ENCODE data around the gene SLC26A11.
"Not testable (repeated sequence)": the region's sequence is repeated elsewhere in the genome, so short reads cannot be mapped to it uniquely, and the experiment has no call there.

The SLC26A11 gene

DNA sequence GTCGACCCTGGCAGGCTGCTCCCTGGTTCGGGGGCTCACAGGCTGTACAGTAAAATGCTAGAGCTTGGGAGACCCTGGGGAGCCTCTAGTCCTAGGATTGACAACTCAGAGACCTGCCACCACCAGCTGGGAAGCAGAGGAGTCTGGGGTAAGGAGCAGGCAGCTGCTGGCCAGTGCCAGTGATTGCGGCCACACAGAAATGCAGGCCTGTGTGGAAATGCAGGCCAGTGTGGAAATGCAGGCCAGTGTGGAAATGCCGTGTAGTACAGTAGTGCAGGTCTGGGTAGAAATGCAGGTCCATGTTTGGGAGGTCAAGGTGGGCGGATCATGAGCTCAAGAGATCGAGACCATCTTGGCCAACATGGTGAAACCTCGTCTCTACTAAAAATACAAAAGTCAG lies 23.6 kb upstream of the SLC26A11 start:
- DNase-seq (ENCODE audit: low spot score) = no peak

DNA sequence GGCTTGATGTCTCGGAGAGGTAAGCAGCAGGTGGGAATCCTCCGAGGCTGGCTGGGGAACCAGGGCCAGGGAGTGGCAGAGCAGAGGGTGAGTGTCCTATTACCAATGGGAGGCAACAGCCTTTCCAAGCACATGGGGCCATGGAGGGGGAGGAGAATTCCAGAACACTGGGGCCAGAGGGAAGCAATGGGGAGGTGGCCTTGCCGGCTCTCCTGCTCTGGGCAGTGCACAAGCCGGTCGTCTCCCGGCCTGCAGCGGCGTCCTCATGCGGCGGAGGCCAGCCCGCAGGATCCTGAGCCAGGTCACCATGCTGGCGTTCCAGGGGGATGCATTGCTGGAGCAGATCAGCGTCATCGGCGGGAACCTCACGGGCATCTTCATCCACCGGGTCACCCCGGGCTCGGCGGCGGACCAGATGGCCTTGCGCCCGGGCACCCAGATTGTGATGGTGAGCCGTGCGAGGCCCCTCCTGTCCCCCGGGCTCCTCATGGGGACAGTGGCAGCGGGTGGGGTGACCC lies 22.0 kb upstream of the SLC26A11 start:
- no peak for DNase-seq (ENCODE audit: low spot score)

DNA sequence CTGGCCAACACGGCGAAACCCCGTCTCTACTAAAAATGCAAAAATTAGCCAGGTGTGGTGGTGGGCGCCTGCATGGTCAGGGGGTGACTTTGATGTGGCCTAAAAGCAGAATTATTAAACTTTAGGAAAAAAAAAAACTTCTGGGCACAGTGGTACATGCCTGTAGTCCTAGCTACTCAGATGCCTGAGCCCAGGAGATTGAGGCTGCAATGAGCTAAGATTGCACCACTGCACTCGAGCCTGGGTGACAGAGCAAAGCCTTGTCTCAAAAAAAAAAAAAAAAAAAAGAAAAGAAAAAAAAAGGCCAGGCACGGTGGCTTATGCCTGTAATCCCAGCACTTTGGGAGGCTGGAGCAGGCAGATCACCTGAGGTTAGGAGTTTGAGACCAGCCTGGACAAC lies 20.9 kb upstream of the SLC26A11 start:
- DNase-seq (ENCODE audit: low spot score) = not testable (repeated sequence)

DNA sequence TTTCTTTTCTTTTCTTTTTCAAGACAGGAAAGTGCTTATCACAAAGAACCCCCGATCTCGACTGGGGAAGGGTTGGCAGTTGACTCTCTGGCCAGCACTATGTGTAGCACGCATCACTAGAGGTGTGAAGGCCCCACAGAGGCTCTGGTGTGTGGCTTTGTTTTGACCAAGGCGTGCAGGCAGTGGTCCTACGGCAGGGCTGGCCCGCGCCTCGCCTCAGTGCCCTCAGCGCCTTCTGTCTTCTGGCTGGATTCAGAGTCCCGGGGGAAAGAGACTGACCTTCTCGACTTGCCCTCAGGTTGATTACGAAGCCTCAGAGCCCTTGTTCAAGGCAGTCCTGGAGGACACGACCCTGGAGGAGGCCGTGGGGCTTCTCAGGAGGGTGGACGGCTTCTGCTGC lies 18.8 kb upstream of the SLC26A11 start:
- DNase-seq (ENCODE audit: low spot score) = no peak

DNA sequence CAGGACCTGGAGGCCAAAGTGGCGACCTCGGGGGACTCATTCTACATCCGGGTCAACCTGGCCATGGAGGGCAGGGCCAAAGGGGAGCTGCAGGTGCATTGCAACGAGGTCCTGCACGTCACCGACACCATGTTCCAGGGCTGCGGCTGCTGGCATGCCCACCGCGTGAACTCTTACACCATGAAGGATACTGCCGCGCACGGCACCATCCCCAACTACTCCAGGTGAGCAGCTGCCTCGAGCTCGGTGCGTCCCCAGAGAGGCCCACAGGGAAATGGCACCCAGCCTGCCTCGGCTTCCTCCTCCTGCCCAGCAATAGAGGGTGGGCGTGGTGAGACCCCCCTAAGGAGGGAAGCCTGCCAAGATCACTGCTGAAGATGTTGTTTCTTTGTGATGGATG lies 18.0 kb upstream of the SLC26A11 start:
- DNase-seq (ENCODE audit: low spot score) = no peak

DNA sequence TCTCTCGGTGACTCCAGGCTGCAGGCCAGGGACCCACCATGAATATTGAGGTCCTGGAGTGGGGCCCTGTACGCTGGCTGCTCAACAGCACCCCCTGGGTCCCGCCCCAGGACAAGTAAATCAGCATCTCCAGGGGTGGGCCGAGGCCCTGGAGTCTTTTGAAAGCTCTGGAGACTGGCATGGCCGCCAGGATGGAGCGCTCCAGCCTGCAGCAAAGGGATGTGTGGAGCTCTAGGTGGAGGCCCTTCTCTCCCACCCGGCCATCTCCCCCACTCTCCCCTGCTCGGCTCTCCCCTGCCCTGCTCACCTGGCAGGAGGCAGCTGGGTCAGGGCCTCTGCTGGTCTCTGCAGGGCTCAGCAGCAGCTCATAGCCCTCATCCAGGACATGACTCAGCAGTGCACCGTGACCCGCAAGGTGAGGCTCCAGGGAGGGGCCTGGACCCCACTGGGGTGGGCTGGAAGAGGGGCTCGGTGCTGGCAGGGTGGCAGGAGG lies 16.7 kb upstream of the SLC26A11 start:
- DNase-seq (ENCODE audit: low spot score) = no peak

DNA sequence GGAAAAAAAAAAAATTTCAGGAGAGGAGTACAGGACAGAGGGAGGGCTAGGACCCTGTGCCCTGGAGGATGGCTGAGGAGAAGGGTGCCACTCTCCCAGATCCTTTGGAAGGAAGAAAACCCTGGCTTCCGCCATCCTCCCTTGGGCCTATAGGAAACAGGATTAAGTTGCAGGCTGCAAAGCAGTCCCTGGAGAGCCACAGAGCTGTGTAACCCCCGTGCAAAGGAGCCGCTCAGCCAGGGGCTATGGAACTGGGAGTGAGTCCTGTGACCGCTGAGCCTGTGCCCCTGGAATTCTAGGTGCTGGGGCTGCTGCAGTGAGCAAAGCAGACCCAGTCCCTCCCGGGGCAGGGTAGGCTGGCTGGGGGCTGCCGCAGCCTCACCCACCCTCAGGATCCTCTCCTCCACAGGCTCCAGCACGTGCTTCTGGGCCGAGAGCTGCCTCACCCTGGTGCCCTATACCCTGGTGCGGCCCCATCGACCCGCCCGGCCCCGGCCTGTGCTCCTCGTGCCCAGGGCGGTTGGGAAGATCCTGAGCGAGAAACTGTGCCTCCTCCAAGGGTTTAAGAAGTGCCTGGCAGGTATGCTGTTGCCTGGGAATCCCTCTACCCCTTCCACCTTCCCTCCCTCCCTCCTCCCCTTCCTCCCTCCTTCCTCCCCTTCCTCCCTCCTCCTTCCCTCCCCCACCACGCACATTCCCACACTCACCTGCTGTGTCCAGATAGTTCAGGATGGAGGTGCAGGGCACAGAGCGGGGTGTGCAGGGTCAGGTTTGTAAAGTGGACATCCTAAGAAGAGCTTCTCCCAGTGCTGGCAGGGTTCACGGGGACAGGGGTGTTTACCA lies 15.4 kb upstream of the SLC26A11 start:
- no peak for DNase-seq (ENCODE audit: low spot score)

DNA sequence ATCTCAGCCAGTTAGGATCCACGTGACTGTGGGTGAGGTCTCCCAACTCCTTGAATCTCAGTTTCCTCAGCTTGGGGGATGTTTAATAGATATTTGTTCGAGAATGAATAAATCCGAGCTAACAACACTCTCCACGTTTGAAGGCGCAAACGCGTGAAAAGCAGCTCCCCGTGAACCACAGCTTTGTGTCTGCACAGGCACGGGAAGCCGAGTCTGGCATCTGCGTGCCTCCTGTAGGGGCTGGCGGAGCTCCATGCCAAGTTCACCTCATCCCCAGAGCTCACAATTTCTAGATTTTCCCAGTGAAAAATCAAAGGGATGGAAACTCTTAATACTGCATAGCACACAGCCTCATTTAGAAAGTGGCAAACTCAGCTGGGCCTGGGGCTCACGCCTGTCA lies 14.4 kb upstream of the SLC26A11 start:
- no peak for DNase-seq (ENCODE audit: low spot score)

DNA sequence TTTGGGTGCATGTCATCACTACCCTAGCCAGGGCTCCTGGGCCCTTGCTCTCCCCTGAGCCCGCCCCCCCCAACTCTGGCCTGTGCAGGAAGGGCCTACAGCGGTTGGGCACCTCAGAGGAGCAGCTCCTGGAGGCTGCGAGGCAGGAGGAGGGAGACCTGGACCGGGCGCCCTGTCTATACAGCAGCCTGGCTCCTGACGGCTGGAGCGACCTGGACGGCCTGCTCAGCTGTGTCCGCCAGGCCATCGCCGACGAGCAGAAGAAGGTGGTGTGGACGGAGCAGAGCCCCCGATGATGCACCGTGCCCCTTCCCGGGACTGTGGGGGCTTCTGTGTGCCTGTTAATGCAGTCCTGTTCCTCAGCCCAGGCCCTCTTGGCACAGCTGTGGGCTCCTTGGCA lies 12.2 kb upstream of the SLC26A11 start:
- no peak for DNase-seq (ENCODE audit: low spot score)

DNA sequence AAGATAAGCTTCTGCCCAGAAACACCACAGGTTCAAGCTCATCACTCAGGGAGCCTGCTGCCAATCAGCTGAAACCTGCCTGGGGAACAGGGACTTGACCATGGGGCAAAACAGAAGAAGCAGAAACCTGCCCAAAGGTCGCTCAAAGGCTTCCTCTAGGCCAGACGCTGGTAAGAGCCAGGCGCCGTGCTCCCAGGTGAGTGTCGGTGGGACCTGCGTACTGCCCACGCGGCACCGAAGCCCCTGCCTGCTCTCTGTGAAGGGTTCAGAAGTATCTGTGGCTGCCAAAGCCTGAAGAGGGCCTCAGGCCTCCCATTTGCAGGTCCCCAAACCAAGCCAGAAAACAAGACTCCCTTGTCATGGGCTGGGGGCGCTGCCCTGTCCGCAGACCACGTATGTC lies 10.5 kb upstream of the SLC26A11 start:
- DNase-seq (ENCODE audit: low spot score) = no peak

DNA sequence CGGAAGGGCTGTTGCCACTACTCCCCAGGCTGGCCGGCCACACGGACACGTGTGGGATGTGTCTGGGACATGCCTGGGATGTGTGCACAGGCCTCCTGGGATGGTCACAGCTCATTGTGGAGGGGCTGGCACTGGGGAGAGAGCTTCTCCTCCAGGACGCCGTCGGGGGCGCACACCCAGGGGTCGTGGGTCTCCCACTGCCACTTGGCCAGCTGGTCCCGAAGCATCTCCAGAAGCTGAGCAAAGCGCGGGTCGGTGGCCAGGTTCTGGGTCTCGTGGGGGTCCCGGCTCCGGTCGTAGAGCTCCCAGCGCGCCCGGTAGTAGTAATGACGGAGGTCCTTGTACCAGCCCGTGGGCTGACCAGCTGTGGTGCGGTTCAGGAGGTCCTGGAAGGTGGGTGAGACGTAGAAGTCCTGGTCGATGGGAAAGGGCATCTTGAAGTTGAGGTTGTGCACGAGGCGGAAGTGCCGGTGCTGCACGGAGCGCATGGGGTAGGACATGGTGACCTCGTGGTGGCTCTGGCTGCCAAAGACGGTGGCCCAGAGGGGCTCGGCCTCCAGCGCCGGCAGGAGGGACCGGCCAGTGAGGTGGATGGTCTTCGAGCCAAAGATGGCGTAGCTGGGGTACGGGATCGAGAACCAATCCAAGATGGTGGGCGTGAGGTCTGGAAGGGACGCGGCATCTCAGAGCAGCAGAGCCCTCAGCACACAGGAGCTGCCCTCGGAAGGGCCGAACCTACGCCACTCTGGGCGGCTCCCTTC lies 9.7 kb upstream of the SLC26A11 start:
- no peak for DNase-seq (ENCODE audit: low spot score)

DNA sequence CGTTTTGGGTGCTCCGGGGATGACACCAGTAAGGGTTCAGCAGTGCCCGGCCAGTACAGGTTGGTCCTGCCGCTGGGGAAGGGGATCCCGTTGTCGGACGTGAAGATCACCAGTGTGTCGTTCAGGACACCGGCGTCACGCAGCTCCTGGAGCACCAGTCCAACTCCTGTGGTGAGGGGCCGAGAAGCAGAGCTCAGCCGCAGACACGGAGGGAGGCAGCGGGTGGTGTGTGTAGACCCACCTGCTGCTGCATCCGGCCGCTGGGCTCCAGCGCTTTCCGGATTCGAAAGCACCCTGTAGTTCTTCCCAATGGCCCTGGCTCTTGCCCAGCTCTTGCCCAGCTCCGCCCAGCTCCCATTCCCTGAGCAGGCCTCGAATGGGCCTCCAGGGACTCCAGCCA lies 8.1 kb upstream of the SLC26A11 start:
- DNase-seq (ENCODE audit: low spot score) = no peak

DNA sequence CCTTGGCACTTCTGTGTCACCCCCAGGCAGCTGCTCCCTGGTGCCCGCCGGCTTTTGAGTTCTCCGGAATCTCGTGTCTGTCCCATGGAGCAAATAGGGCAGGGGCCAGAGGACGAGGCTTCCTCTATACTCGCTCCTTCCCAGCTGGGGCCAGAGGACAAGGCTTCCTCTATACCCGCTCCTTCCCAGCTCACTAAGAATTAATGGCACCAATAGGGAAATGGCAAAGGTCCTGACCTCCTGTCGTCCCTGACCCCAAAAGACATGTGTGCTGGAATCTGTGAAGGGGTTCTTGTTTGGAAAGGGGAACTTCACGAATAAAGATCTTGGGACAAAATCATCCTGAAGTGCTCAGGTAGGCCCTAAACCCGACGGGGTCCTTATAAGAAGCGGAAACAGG lies 7.7 kb upstream of the SLC26A11 start:
- DNase-seq (ENCODE audit: low spot score) = no peak

DNA sequence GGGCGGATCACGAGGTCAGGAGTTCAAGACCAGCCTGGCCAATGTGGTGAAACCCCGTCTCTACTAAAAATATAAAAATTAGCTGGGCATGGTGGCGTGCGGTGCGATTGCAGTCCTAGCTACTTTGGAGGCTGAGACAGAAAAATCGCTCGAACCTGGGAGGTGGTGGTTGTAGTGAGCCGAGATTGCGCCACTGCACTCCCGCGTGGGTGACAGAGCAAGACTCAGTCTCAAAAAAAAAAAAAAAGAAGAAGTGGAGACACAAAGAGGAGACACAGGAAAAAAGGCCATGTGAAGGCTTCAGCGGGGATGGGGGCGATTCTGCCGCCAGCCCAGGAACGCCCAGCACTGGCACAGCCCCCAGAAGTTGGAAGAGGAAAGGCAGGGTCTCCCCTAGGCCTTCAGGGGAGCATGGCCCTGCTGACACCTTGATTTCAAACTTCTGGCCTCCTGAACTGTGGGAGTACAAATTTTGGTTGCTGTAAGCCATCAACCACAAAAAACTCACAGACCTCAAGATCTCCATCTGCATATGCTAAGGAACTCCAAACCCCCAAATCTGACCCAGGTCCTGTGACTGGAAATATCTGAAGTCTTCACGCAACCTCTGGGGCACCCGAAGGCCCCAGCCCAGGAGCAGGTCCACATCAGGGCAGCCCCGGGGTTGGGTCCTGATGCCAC lies 7.1 kb upstream of the SLC26A11 start:
- no peak for DNase-seq (ENCODE audit: low spot score)

DNA sequence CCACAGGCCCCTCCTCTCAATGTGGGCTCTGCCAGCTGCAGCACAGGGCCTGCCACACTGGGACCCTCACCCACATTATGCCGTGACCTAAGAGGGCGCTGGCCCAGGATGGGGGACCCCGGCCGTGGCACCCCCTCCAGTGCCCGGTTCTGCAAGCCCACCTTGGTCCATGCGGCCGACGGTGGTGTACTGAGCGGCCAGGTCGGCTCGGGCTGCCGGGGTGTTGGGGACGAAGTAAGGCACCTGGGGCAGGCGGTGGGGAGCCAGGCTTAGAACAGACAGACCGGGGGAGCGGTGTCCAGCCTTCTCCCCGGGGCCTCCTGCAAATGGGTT lies 6.6 kb upstream of the SLC26A11 start:
- no peak for DNase-seq (ENCODE audit: low spot score)

DNA sequence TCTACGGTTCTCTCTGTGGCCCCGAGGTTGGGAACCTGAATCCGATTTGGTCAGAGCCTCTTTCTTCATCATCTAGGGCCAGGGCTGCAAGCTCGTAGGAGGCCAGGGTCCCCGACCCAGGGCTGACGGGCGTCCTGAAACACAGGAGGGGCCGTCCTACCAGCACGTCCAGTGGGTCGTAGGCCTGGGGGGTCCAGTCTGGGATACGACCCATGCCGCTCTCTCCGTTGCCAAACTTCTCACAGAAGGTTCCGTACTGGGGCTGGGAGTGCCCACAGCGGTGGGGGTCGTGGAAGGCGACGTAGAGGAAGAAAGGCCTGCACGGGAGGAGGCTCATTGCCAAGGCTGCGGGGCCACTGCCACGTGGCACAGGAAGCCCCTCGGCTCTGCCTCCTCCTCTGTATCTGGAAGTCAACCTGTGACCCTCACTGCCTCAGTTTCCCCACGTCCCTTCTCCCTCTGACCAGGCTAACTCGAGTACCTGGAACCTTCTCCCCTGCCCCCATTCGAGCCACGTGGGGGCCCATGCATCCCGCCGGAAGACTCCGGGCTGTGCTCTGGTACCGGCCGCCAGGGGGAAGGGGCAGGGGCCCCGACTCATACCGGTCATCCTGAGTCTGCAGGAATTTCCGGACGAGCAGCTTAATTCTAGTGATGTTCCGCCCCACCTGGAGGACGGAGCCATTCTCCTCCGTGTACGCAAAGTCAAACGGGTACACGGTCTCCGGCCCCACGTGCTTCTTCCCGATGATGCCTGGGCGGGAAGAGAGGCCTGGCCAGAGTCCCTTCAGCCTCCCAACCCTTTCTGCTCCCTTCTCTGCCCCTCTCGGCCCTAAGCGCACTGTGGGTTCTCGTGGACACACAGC lies 6.0 kb upstream of the SLC26A11 start:
- DNase-seq (ENCODE audit: low spot score) = no peak

DNA sequence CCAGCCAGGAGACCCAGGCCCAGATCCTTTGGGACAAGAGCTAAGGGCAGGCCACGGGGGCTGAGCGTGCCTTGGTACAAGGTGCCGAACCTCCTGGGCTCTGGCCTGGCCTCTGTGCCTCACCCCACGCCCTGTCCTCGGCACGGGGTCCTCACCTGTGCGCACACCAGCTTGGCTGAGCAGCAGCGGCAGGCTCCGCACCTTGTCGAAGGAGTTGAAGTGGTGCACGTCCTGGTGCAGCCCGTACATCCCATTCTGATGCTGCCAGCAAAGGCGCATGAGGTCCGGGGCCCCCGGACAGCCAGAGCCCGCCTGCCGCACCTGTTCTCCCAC lies 5.4 kb upstream of the SLC26A11 start:
- DNase-seq (ENCODE audit: low spot score) = no peak

DNA sequence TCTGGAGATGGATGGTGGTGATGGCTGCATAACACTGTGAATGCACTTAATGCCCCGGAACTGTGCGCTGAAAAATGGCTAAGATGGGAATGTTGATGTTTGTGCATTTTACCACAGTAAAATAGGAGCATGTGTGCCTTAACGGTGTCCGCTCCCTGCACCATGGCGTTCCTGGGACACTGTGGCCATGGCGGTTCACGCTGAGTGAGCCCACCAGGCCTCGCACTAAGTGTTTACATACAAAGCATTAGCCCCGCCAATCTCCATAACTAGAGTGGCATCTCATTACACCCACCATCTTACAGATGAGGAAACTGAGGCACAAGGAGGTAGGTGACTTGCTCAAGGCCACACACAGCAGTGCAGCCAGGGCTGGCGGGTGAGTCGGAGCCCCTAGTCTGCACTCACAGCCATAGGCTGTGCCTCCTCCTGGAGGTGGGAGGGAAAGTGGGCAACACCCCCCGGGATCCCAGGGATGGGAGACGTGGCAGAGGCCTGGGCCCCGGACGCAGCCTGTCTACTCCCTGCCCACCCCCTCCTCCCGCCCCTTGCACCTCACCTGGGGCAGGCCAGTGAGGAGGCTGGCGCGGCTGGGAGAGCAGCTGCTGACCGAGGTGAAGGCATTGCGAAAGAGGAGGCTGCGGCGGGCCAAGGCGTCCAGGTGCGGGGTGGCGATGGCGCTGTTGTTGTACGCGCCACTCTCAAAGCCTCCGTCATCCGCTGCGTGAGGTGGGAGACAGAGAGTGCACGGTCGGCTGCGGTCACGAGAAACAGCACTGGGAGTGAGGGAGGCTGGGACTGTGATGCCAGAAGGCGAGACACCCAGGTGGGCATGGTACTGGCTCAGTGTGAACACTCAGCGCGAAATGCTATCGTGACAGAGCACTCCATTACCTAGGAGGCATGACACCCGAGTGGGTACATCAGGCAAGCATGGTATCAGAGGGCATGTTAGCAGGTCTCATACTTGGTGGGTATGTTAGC lies 3.5 kb upstream of the SLC26A11 start:
- no peak for DNase-seq (ENCODE audit: low spot score)

DNA sequence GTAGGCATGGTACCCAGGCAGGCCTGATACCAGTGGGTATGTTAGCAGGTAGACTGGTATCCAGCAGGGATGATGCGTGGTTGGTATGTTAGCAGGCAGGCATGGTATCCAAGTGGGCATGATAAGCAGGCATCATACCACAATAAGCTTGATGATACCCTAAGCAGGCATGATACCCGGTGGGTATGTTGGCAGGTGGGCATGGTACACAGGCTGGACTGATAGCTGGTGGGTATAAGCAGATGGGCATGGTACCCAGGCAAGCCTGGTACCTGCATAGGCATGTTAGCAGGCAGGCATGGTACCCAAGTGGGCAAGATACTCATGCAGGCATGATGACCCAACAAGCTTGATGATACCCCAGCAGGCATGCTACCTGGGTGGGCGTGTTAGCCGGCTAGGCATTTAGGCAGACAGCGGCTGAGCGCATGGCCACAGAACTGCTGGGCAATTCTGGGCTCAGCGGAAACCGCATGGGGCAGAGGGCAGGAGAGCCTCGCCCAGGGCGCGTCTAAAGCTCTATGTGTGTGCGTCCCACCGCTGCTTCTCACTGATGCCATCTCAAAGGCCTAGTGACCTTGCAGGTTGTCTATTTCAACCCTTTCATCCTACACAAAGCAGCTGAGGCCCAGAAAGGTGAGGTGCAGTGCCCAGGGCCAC lies 2.4 kb upstream of the SLC26A11 start:
- no peak for DNase-seq (ENCODE audit: low spot score)

DNA sequence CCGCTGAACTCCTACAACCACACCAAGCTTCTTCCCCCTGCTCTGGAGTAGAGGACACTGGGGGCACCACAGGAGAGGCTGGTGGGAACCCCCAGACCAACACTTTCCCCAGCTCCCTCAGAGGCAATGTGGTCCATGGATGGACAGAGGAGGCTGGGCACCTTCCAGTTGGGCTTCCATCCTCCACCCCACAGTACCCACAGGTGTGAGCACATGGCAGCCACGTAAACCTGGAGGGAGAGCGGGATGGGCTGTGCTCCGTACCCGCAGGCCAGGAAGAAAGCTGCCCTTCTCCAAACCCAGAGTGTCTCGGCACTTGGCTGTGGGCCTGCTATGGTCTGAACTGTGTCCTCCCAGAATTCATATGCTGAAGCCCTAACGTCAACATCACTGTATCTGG lies 1.8 kb upstream of the SLC26A11 start:
- DNase-seq (ENCODE audit: low spot score) = no peak

Measured in globus pallidus (tissue), 1 donor.